GM10266 (cell line): Measurements from ENCODE around the gene PIGU.

ENCODE experiments used
- DNase-seq: peaks from one replicate; pipeline ENCODE4 v3.0.0; 2012; ENCODE audit errors: extremely low spot score
- TF ChIP-seq, protein P1 (sequence below): IDR thresholded peaks from 2 replicates; pipeline ENCODE4 v1.5.1; 2012; ENCODE audit warnings: mild to moderate bottlenecking, low read depth; ENCODE audit not compliant: control insufficient read depth, insufficient read depth; ENCODE audit errors: missing control alignments

The PIGU gene

DNA sequence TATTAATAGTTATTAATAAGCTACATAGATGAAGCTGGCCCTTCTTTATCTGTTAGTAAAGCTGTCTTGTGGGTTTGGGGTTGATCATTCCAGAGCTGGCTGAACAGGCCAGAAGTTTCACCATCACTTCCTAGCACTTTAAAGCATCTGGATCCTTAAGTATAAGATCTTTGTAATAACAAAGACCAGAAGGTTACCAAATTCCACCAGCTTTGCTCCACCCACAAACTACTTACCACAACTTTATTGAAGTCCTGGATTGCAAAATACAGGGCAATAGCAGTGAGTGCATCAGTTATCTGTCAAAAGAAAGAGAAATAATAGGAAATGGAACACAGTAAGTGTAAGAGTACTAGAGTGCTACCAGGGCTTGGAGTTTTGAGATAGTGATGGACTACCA lies 33.0 kb downstream of the PIGU start:
- TF ChIP-seq, protein P1, sequence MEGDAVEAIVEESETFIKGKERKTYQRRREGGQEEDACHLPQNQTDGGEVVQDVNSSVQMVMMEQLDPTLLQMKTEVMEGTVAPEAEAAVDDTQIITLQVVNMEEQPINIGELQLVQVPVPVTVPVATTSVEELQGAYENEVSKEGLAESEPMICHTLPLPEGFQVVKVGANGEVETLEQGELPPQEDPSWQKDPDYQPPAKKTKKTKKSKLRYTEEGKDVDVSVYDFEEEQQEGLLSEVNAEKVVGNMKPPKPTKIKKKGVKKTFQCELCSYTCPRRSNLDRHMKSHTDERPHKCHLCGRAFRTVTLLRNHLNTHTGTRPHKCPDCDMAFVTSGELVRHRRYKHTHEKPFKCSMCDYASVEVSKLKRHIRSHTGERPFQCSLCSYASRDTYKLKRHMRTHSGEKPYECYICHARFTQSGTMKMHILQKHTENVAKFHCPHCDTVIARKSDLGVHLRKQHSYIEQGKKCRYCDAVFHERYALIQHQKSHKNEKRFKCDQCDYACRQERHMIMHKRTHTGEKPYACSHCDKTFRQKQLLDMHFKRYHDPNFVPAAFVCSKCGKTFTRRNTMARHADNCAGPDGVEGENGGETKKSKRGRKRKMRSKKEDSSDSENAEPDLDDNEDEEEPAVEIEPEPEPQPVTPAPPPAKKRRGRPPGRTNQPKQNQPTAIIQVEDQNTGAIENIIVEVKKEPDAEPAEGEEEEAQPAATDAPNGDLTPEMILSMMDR = no peak
- no peak for DNase-seq

DNA sequence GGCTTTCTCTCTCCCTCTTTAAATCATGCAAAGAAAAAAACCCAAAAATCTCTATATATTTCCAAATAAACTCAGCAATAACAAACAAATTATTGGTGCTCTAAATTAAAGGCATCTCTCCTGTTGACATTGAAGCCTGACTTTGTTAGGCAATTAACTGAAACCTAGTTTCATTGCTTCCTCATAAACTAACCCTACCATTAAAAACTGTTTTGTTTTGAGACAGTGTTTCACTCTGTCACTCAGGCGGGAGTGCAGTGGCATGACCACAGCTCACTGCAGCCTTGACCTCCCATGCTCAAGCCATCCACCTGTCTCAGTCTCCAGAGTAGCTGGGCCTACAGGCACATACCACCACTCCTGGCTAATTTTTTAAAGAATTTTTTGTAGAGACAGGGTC lies 34.9 kb downstream of the PIGU start:
- DNase-seq = no peak
- TF ChIP-seq, protein P1 = no peak

DNA sequence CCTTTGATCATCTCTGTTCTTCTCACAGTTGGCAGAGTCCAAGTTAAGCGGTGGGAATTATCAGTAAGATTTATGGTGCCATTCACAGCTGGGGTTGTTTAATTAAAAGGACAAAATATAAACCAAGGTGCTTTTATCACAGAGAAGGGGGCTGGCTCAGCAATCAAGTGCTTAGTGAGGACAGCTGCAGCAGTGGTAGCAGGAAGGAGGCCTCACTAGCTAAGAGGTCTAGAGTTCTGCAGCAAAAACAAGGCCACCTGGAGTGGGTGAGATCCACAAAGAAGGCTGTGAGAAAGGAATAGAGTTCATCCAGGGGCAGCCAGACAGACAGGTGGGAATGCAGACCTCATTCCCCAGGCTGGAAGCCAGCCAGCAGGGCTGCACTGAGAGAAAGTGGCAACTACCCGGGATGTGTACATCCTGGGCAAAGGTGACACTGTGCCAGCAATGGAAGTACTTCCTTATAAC lies 37.1 kb downstream of the PIGU start:
- no peak for DNase-seq

DNA sequence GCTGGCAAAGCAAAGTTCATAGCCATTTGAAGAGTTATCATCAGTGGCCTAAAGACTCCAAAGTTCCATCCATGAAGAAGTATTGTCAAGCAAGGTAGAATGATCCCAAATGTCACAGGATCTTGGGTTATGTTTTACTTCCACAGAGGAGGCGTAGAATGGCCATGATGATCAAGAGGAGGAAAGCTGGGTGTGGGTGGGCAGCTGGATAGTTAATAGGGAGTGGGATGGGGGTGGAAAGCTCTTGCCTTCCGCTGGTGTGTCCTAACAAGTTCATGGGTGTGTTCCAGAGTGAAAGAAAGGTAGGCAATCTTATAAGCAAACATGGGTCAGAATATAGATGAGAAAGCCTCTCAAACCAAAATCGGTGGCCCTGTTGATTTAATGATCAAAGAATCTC lies 38.4 kb downstream of the PIGU start:
- TF ChIP-seq, protein P1 = no peak
- no peak for DNase-seq

More for the DNA sequence above, 37.1 kb downstream of the PIGU start:
- TF ChIP-seq, protein P1 = no peak

DNA sequence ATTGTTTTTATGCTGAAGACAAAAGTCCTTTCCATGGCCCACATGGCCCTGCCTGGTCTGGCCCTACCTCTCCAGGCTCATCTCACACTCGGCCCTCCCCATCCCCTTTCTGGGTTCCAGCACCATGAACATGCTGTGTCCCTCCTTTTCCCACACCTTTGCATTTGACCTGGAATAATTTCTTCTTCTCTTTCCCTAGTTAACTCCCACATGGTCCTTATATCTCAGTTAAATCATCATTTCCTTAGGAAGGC lies 38.9 kb downstream of the PIGU start:
- no peak for DNase-seq
- TF ChIP-seq, protein P1 = no peak

DNA sequence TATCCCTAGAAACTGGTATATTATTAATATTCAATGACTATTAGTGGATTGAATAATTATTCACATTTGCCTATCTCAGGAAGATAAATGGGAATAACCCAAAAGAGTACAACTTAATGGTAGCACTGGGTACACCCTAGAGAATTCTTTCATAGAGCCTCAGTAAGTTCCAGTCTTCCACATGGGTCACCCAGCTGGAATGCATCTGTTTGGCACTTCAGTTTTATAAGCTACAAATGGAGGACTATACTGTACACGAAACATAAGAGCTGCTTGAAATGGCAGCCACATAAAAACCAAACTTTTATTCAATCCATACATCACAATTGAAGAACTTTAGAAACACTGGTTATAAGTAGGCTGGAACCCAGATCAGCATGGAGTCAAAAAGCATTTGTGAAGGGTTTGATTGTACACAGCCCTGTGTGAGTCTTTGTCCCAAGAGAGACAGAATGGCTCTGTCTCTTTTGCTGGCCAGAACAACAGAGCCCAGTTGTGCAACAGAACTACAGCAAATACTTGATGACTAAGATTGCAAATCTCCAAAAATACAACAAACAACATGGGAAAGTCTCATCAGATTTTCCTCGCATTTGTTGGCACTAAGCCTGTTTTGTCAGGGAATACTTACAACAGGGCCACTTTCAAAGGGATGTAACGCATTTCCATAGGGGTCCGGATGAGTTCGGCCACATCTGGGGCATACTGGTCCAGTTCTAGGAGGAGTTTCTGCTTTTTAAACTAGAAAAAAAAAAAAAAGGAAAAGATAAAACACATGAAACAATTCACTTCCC lies 39.5 kb downstream of the PIGU start:
- no peak for DNase-seq
- TF ChIP-seq, protein P1 = no peak

DNA sequence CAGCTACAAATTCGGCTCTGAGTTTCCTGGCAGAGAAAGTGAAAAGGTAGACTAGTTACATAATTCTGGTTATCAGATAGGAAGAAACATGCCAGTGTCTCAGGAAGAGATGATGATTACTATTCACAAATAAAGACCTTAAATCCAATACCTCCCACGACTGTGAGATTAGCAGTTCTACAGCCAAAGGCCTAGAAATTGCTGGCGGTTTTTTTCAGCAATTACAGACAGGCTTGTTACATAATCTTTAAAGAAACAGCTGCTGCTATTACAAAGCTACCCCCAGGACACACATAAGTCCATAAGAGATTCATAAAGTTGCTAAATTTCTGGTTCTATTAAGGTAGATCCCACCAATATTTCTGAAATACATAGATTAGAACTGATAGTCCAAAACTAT lies 40.2 kb downstream of the PIGU start:
- TF ChIP-seq, protein P1 = no peak
- no peak for DNase-seq
